HG02623 (cell line): ENCODE data around the gene ISL2.

Source experiments
- ATAC-seq: cut with Tn5 transposase; IDR thresholded peaks from one replicate; pipeline ENCODE4 v1.9.1; 2021; ENCODE audit warnings: moderate library complexity; ENCODE audit not compliant: unreplicated experiment

Gene ISL2

DNA sequence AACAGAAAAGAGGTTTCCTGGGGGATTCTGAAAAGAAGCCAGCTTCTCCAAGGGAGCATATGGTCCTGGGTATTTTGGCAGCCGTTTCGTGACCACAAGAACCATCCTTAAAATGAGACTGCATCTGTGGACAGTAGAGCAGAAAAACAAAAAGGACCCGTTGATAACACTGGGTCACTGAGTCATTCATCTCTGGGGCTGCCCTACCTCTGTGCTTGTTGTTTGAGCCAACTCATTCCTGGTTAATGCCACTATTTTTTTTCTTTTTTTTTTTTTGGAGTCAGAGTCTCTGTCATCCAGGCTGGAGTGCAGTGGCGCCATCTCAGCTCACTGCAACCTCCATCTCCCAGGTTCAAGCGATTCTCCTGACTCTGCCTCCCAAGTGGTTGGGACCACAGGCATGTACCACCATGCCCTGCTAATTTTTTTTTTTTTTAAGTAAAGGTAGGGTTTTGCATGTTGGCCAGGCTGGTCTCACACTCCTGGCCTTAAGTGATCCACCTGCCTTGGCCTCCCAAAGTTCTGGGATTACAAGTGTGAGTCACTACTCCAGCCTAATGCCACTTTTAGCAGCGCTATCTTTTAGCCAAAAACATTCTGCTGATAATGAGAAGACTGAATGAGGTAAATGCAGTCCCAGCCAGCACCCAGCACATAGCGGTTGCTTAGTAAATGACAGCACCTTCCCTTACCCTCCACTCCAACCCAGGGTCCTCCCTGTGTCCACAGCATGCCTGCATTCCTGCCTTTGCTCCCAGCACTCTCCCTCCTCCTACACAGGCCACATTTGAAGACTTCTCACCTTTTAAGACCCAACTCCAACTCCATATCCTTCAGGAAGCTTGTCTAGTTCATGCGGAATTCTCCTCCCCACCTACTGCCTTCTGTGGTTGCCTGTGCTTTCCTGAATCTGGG lies 9.1 kb upstream of the ISL2 start:
- no peak for ATAC-seq

DNA sequence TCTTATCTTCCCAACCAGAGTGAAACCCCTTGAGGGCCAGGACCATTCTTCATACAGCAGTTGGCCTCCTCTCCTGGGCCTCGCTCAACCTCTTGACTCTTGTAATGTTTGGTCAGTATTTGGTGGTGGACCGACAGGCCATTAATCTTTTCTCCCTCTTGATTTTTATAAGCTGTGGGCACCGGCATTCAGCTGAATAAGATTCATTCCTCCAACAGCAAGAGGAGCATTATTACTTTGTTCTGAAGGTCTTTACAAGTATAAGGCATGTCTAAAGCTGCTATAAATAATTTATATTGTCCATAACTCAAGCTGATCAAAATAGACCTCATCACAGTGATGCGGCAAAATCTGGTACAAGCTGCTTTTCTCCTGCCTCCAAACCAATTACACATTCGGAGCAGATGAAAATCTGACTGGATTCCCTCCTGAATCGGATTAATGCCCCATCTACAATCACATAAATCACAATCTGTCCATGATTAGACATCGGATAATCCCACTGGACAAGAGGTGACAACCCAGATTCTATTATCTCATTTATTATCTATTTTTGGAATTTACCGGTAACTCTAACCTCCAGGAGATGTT lies 8.4 kb upstream of the ISL2 start:
- ATAC-seq: no peak

DNA sequence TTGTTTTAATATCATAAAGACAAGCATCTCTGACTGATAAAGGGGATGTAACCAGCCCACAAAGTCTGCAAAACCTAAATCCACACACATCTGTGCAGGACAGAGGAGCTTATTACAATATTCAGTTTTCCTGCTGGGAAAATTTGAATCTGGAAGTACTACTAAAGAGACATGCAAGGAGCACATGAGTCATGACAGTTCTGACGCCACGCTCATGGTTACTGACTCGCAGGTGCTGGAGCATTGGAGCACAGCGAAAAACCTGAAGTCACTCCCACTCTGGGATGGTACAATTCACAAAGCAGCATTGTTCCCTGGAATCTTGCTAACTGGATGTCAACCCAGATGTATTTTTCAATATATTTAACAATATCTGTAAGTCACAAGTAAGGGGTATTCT lies 7.6 kb upstream of the ISL2 start:
- no peak for ATAC-seq

DNA sequence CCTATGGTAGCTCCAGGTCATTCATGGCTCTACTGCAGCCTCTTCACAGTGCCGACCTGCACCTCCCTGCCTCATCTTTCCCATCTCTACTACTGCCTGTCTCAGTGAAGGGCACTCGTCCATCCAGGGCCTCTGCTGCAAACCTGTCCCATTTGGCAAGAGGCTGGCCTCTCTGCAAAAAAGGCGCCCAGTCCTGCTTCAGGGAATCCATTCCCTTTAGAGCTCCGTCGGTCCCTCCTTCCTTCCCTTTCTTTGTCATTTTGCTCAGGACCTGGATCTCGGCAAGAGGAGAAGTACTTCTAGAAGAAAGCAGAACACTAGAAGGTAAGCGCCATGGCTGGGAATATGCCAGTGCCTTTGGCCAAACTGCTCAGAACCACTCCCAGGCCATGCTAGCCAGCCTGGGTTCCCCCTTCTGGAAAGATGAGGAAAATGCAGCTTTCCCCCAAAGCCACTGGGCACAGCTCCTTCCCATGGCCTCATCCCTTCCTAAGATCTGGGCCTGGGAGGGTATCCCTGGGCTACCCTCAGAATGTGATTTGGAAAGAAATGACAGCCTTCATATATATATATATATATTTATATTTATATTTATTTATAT lies 6.4 kb upstream of the ISL2 start:
- no peak for ATAC-seq

DNA sequence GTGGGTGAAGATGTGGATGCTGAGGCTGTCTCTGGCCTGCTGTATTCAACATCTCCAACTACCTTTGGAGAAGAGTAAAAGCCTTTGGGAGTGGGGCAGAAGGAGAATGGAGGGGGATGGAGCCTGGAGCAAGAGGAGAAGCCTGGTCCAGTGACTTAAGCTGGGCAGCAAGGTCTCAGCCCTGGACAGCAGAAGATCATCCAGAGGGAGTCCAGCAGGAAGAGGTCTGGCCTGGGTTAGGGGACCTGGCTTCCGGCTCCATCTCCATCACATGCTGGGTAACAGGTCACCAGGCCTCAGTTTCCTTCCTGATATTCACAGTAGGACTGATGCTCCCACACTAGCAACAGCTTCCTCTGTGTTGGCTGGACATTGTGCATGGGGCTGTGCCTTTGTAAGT lies 3.8 kb upstream of the ISL2 start:
- no peak for ATAC-seq

DNA sequence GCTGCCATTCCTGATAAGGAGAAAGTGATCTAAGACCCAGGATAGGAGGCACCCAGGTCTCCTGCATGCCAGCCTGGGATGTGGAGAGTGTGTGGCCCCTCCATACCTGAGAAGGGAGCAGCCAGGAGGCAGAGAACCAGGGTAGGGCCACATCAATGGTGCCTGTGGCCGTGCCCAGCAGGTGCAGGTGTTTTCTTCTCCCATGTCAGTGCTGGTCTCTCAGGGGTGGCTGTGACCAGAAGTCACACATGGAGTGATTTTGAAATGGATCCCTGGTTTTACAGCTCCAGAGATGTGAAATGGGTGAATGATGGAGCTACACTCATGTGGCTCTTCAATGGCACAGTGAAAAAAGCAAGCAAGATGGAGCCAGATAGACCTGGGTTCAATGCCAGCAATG lies 3.3 kb upstream of the ISL2 start:
- no peak for ATAC-seq

DNA sequence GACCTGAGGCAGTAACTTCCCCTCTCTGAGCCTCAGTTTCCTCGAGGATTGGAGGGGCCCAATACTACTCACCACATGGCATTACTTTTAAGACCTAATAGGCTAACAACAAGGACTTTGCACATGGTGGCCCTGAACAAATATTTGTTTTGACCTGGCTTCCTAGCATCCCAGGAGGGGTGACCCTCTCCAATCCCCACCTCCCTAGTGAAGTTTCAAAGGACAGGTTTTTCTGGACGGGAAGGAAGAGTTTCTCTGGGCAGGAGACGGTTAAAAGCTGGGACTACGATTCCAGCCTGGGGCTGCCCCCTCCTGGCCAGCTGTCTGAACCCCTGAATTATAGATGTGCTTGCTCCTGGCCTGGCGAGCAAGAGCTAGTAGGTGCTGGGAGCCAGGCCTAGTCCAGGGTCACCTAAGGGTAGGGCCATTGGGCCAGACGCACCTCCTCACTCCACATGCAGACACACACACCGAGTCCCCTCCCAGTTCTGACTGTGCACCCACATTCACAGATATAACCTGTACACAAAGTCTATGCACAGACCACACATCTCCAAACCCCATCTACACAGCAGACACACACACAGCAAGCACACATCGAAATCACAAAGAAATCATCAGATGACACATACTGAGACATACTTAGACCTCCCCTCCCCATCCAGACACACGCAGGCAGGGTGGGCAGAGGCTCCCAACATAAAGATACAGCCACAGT lies 2.7 kb upstream of the ISL2 start:
- ATAC-seq: no peak

DNA sequence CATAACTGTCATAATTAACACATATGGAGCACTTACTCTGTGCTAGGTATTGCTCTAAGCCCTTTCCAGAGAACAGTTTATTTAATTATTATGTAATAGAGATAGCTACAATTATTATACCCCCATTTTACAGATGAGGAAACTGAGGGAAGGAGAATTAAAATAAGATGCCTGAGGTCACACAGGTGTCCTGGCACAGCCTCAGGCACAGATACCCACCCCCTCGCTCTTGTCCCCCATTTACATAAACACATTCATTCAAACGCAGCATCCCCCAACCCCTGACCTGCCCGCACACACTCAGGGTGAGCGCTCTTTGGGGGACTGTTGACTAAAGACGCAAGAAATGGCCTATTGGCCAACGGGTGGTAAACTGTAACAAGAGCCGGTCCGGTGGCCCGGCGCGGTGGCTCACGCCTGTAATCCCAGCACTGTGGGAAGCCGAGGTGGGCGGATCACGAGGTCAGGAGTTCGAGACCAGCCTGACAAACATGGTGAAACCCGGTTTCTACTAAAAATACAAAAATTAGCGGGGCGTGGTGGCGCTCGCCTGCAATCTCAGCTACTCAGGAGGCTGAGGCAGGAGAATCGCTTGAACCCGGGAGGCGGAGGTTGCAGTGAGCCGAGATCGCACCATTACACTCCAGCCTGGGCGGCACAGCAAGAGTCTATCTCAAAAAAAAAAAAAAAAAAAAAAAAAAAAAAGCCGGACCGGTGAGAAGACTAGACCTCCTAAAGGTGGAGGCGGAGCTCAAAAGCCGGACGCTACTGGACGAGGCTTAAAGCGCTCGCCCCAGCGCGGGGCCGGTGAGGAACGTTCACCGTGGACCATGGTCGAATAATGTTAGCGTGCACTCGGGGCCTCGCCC lies 1.9 kb upstream of the ISL2 start:
- no peak for ATAC-seq

DNA sequence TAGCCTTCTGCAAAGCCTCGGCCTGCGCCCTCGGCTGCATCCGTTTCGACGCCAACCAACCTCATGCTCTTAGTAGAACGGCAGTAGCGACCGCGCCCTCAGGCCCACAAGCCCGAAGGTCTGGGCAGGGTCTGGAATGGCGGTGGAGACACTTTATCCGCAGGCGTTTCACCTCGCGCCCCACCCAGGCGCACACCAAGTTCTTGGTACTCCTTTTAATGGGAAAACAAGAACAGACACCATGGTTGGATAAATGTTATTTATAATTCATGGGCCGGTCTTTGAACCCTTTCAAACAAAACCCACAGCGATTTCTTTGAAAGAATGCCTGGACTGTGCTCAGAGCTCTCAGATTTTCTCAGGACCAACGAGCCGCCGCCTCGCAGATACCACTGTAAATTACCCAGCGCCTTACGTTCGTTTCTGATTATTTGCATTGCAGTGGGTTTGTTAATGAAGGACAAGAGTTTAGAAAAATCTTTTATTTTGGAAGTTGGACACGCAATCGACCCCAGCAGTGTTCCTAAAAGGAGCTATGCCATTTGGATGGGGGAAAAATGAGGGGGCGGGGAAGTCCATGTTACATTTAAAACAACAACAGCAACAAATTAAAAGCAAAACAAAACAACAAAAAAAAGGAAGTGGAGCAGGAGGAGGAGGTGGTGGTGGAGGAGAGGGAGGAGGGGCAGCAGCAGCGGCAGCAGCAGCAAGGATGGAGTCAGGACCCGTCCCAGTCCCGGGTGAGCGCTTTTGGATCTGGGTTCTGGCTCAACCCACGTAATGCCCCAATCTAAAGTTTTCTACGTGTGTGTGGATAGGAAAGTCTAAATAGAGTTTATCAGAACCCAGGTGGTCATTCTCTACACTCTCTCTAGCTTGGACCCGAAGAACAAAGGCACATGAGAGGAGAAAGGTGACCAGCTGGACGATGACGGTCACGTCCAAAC lies 993 bp upstream of the ISL2 start:
- no peak for ATAC-seq

DNA sequence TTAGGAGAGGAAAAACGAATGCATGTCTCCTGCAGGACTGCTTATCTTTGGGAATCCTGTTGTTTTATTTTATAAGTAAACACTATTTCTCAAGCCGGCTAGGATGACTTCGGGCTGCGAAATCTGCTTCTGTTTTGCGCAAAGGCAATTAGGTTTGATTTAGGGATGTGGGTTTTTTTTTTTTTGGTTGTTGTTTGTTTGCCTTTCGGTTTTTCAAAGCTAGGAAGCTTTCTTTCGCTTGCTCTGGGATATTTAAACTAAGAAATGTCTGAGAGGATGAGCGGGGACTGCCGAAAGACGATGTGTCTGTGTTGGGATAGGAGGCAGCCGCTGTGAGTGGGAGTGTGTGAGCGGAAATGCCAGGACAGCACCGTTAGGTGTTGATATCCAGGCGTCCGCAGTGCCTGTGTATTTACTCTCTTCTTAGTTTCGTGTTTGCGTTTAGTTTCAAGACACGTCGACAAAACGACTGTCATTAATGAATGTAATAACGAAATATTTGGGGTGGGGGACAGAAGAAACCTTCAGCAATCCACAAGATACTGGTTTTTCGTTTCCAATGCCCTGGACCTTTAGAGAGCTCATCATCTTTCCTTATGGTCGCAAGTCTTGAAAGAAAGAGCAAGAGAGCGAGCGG lies 604 bp downstream of the ISL2 start:
- no peak for ATAC-seq

DNA sequence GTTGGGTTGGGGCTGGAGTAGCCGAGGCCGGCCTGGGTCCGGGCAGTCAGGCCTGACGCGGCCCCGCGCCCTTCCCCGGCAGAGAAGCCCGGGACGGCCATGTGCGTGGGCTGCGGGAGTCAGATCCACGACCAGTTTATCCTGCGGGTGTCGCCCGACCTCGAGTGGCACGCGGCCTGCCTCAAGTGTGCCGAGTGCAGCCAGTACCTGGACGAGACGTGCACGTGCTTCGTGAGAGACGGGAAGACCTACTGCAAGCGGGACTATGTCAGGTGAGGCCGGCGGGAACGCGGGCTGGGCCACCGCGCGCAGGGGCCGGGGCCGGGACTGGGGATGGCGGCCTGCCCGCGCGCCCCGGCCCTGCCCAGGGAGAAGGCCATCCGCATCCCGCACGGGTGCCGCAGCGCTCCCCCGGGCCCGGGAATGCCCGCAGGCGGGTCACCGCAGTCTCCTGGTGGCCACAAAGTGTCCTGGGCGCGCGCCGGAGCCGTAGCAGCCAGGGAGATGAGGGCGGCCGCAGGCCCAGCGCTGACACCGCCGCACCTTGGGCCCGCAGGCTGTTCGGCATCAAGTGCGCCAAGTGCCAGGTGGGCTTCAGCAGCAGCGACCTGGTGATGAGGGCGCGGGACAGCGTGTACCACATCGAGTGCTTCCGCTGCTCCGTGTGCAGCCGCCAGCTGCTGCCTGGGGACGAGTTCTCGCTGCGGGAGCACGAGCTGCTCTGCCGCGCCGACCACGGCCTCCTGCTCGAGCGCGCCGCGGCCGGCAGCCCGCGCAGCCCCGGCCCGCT lies 1.3 kb downstream of the ISL2 start:
- ATAC-seq: no peak

DNA sequence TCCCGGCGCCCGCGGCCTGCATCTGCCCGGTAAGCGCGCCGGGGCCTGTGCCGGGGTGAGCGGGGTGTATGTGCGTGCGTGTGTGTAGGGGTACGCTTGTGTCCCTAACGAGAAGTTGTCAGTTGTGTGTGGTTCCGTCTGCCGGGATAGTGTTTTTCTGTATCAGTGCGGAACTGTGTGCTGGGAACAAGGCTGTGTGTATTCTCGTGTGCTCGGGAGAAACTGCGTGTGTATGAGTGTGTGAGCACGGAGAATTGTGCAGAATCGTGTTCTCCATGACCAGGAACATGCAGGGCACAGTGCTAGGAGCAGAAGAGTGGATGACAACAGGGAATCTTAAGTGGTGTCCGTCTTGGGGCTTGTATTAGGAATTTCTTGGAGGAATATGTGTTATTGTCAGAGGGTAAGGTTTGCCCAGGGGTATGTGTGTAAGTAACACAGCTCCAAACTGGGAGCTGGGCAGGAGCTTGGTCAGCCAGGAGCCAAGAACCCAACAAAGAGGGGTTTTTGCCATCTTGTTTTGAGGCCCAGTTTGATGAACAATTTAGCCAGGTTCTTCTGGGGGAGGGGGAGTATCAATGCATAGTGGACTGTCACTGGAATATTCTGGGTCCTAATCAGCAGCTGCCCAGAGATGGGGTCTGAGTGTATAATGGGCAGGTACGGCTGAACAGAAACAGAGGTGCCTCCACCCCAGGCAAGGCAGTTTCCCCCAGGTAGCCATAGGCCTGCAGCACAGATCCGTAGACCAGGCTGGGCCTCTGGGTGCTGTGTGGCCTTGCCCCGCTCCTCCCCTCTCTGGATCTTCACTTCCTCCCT lies 2.1 kb downstream of the ISL2 start:
- ATAC-seq: no peak

DNA sequence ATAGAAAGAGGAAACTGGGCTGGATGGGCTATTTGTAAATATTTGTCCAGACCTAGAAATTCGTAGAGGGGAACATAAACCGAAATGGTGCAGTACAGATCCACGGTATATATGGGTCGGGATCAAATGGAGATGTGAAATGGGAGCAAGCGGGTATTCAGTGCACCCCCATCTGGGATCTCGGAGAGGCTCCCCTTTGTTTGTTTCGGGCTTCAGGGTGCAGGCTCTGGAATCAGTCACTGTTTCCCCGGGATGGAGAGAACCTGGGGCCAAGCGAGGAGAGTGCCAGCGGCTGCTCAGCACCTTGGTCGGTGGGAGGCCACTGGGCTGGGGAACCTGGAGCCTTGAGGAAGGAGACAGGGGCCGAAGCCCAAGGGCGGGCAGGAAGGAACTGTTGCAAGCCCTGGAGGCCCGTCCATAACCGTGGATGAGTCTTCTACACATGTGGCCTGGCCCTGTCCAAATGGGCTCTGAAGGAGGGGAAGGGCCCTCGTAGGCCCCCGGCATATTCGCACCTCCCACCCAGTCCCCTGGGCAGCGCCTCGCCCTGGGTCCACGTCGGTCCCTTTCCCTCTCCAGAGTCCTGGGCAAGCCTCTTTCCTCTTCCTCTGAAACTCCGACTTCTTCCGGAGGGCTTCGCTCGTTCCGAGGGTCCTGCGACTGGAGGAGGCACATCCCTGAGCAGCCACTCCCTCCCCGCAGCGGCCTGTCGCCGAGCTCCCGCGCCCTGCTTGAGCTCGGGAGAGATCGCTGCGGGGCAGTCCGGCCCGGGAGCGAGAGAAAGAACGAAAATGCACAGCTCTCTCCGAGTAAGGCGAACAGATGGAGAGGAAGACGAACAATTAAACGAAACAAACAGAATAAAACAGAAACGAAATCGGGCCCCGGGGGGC lies 3.0 kb downstream of the ISL2 start:
- ATAC-seq: no peak

DNA sequence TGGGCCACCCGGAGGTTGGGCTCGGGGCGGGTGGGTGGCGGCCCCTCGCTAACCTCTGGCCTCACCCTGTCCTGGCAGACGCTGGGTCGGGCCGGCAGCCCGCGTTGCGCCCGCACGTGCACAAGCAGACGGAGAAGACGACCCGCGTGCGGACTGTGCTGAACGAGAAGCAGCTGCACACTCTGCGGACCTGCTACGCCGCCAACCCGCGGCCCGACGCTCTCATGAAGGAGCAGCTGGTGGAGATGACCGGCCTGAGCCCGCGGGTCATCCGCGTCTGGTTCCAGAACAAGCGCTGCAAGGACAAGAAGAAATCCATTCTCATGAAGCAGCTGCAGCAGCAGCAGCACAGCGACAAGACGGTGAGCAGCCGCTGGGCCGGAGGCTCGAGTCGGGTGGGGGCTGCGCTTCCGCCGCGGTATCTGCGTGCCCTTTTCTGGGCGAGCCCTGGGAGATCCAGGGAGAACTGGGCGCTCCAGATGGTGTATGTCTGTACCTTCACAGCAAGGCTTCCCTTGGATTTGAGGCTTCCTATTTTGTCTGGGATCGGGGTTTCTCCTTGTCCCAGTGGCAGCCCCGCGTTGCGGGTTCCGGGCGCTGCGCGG lies 3.7 kb downstream of the ISL2 start:
- ATAC-seq: no peak

DNA sequence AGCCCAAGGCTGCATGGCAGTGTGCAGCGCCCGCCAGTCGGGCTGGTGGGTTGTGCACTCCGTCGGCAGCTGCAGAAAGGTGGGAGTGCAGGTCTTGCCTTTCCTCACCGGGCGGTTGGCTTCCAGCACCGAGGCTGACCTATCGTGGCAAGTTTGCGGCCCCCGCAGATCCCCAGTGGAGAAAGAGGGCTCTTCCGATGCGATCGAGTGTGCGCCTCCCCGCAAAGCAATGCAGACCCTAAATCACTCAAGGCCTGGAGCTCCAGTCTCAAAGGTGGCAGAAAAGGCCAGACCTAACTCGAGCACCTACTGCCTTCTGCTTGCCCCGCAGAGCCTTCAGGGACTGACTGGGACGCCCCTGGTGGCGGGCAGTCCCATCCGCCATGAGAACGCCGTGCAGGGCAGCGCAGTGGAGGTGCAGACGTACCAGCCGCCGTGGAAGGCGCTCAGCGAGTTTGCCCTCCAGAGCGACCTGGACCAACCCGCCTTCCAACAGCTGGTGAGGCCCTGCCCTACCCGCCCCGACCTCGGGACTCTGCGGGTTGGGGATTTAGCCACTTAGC lies 4.3 kb downstream of the ISL2 start:
- no peak for ATAC-seq
